Measurements from ENCODE around the gene SLC35F6. TPM values are rescaled to one million over a fixed set of nuclear protein-coding genes. Genes with fewer than 3 reads are reported as not detected.

SLC35F6 gene
- total and polyA plus RNA-seq, 2 donors (not counting 3 experiments of a cell fraction or from before 2014, with no cell fraction given): 34.6 to 39.8 TPM

DNA sequence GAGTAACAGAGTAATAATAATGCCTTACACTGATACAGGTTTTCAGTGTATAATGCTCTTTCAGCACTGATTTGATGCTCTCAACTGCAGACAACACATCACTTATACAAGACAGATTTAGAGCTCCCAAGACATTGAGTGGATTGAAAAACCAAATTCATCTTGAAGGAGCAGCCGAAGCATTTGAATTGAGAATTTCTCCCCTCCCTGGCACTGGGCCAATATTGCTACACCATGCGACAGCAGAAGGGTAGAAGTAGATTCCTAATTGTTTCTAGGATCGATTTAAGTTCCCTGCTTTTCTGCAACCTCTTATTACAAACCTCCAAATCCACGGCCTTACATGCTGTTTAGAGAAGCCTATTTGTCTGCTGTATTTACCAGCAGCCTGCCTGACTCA is 37.2 kb downstream of the SLC35F6 start:
- no peak overlapping the region for H2AFZ ChIP-seq (ENCODE audit: low read depth, low read length)
- no peaks in the 10 kb centered on the region for H3K9me1 ChIP-seq (replicated peaks; ENCODE audit: control insufficient read depth, extremely low read depth, insufficient read depth, low read length)
- ChIA-PET CTCF (no interaction called here), POLR2A (no interaction called here)
- TF ChIP-seq MYC (IDR thresholded peaks at IDR 0.05; ENCODE audit: low read depth, low read length) (no peak), POLR2AphosphoS5 (IDR thresholded peaks at IDR 0.05; ENCODE audit: insufficient read depth, low read depth, low read length) (no peak)
- BruUV-seq (replicated peaks): no TSS peak
- dilution Hi-C loops (cut with MboI; ENCODE audit: extremely low pct_ligation_motif_present, low sequenced_read_pairs) (no loop called here), intact Hi-C loops (cut with micrococcal nuclease) (no loop called here)
- no peaks in the 10 kb centered on the region for H3K79me2 ChIP-seq (ENCODE audit: control insufficient read depth, insufficient read depth, low read length)
- no peaks in the 10 kb centered on the region for H3K27me3 ChIP-seq (ENCODE audit: control insufficient read depth in 2 of 2, insufficient read depth in 2 of 2, low read length in 2 of 2)
- no peak overlapping the region for H3K4me2 ChIP-seq (ENCODE audit: insufficient read depth, low read length)
- H3K9ac ChIP-seq (replicated peaks; ENCODE audit: extremely low read depth, insufficient read depth, low read length): no peak overlapping the region
- H3K4me3 ChIP-seq (replicated peaks in 1 of 3; ENCODE audit: insufficient read depth in 1 of 3, low read depth in 1 of 3, low read length in 3 of 3): no peak overlapping the region
- H3K4me1 ChIP-seq (ENCODE audit: control insufficient read depth, extremely low read depth, insufficient read depth, low read length): no peaks in the 10 kb centered on the region
- H3K27ac ChIP-seq (ENCODE audit: insufficient read depth, low read depth, low read length): no peak overlapping the region
- no peaks in the 10 kb centered on the region for H4K20me1 ChIP-seq (replicated peaks; ENCODE audit: control insufficient read depth, extremely low read depth, insufficient read depth, low read length)
- DNase-seq (ENCODE audit: low read depth, low spot score): no peak
- peaks cover 2 to 10% of the 10 kb centered on the region in 2 experiments for H3K36me3 ChIP-seq (ENCODE audit: control insufficient read depth in 2 of 2, extremely low read depth in 1 of 2, insufficient read depth in 2 of 2, low read length in 2 of 2)
- FAIRE-seq: no peak
- no peaks in the 10 kb centered on the region for H3K9me3 ChIP-seq (replicated peaks; ENCODE audit: control insufficient read depth, insufficient read depth, low read length)

DNA sequence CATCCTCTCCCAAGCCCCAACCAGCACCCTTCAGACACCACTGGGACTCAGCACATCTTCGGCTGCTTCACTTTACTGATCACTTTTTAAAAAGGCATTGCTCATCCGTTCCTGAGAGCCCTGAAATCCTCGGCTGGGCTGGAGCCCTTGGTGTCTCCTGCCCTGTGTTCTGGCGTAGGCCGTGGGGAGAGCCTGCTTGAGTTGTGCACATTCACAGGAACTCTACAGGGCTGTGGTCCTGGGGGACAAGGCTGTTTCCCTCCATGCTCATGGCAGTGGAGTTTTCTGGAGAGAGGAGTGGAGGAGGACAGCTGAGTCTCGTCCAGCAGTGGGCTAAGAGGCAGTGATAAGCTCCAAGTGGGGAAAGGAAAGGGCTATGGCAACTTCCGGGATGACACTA is 37.7 kb downstream of the SLC35F6 start:
- H4K20me1 ChIP-seq (replicated peaks; ENCODE audit: control insufficient read depth, extremely low read depth, insufficient read depth, low read length): no peaks in the 10 kb centered on the region
- no peaks in the 10 kb centered on the region for H3K9me1 ChIP-seq (replicated peaks; ENCODE audit: control insufficient read depth, extremely low read depth, insufficient read depth, low read length)
- H3K4me2 ChIP-seq (ENCODE audit: insufficient read depth, low read length): no peak overlapping the region
- no peaks in the 10 kb centered on the region for H3K27me3 ChIP-seq (ENCODE audit: control insufficient read depth in 2 of 2, insufficient read depth in 2 of 2, low read length in 2 of 2)
- dilution Hi-C loops (cut with MboI; ENCODE audit: extremely low pct_ligation_motif_present, low sequenced_read_pairs) (no loop called here), intact Hi-C loops (cut with micrococcal nuclease) (no loop called here)
- no peak overlapping the region for H3K27ac ChIP-seq (ENCODE audit: insufficient read depth, low read depth, low read length)
- CTCF ChIA-PET: no interaction called here
- H3K4me3 ChIP-seq (replicated peaks in 1 of 3; ENCODE audit: insufficient read depth in 1 of 3, low read depth in 1 of 3, low read length in 3 of 3): no peak overlapping the region
- FAIRE-seq (no peak), DNase-seq (ENCODE audit: low read depth, low spot score) (no peak)
- no peaks in the 10 kb centered on the region for H3K79me2 ChIP-seq (ENCODE audit: control insufficient read depth, insufficient read depth, low read length)
- H3K9ac ChIP-seq (replicated peaks; ENCODE audit: extremely low read depth, insufficient read depth, low read length): no peak overlapping the region
- no TSS peak for BruUV-seq (replicated peaks)
- no peaks in the 10 kb centered on the region for H3K9me3 ChIP-seq (replicated peaks; ENCODE audit: control insufficient read depth, insufficient read depth, low read length)
- no peaks in the 10 kb centered on the region for H3K4me1 ChIP-seq (ENCODE audit: control insufficient read depth, extremely low read depth, insufficient read depth, low read length)
- TF ChIP-seq MAX (IDR thresholded peaks at IDR 0.05; ENCODE audit: insufficient read depth, insufficient read length) (no peak), JUN (IDR thresholded peaks at IDR 0.05; ENCODE audit: borderline replicate concordance, insufficient read depth, insufficient read length, low read depth) (no peak), POLR2AphosphoS5 (IDR thresholded peaks at IDR 0.05; ENCODE audit: insufficient read depth, low read depth, low read length) (no peak), GATA2 (IDR thresholded peaks at IDR 0.05; ENCODE audit: insufficient read depth, insufficient read length, low read depth, low read length) (no peak), POLR2A (IDR thresholded peaks at IDR 0.05; ENCODE audit: low read depth, low read length) (no peak), CTCF (IDR thresholded peaks at IDR 0.05; ENCODE audit: extremely low read depth in 1 of 2, insufficient read depth in 1 of 2, low read depth in 1 of 2, low read length in 2 of 2) (no peak), EZH2 (IDR thresholded peaks at IDR 0.05; ENCODE audit: borderline replicate concordance, low read depth, low read length, severe bottlenecking) (no peak), FOS (IDR thresholded peaks at IDR 0.05; ENCODE audit: borderline replicate concordance, insufficient read depth, low read length) (no peak), MYC (IDR thresholded peaks at IDR 0.05; ENCODE audit: low read depth, low read length) (no peak)
- POLR2A ChIA-PET: no interaction called here
- no peak overlapping the region for H2AFZ ChIP-seq (ENCODE audit: low read depth, low read length)
- peaks cover 2 to 7% of the 10 kb centered on the region in 2 experiments for H3K36me3 ChIP-seq (ENCODE audit: control insufficient read depth in 2 of 2, extremely low read depth in 1 of 2, insufficient read depth in 2 of 2, low read length in 2 of 2)

All from endothelial cell of umbilical vein (primary cell).